ENCODE results near the gene PDE4B. TPM values are rescaled to one million over a fixed set of nuclear protein-coding genes. Genes with fewer than 3 reads are reported as not detected.

Gene PDE4B
- total RNA-seq, 2 donors from 2014 or later, result 18.1 to 55.4 TPM

GRCh38 chr1:66041654-66042053 is 249.0 kb downstream of the PDE4B start:
- no peak for DNase-seq (ENCODE audit: low spot score)
- Histone ChIP-seq H3K4me3 (no peak overlapping the region), H3K36me3 (no peaks in the 10 kb centered on the region), H3K9me3 (no peaks in the 10 kb centered on the region), H3K4me1 (replicated peaks) (no peaks in the 10 kb centered on the region), H3K27me3 (replicated peaks; ENCODE audit: insufficient read depth) (peaks cover 2% of the 10 kb centered on the region), H3K27ac (no peak overlapping the region)
- no peak for TF ChIP-seq POLR2A (IDR thresholded peaks at IDR 0.05)
- TF ChIP-seq CTCF (IDR thresholded peaks at IDR 0.05), result no peak
- TF ChIP-seq POLR2AphosphoS5 (IDR thresholded peaks at IDR 0.05), result no peak
- intact Hi-C loops (cut with DNase I), result no loop called here
- 83% methylated on average over 1 of the region's 1 CpG for WGBS

GRCh38 chr1:66043186-66043585 is 250.5 kb downstream of the PDE4B start:
- Histone ChIP-seq H3K4me1 (replicated peaks) (no peaks in the 10 kb centered on the region), H3K27ac (no peak overlapping the region), H3K36me3 (no peaks in the 10 kb centered on the region), H3K27me3 (replicated peaks; ENCODE audit: insufficient read depth) (peaks cover 2% of the 10 kb centered on the region), H3K4me3 (no peak overlapping the region), H3K9me3 (no peaks in the 10 kb centered on the region)
- intact Hi-C loops (cut with DNase I), result no loop called here
- no peak for DNase-seq (ENCODE audit: low spot score)
- TF ChIP-seq POLR2AphosphoS5 (IDR thresholded peaks at IDR 0.05), result no peak
- no peak for TF ChIP-seq POLR2A (IDR thresholded peaks at IDR 0.05)
- 79% methylated on average over 1 of the region's 1 CpG for WGBS

GRCh38 chr1:66044912-66045311 is 252.2 kb downstream of the PDE4B start:
- Histone ChIP-seq H3K4me1 (replicated peaks) (no peaks in the 10 kb centered on the region), H3K27me3 (replicated peaks; ENCODE audit: insufficient read depth) (peaks cover 2% of the 10 kb centered on the region), H3K9me3 (no peaks in the 10 kb centered on the region), H3K4me3 (no peak overlapping the region), H3K27ac (no peak overlapping the region), H3K36me3 (no peaks in the 10 kb centered on the region)
- no peak for DNase-seq (ENCODE audit: low spot score)
- TF ChIP-seq POLR2A (IDR thresholded peaks at IDR 0.05), result no peak
- TF ChIP-seq CTCF (IDR thresholded peaks at IDR 0.05), result no peak
- TF ChIP-seq POLR2AphosphoS5 (IDR thresholded peaks at IDR 0.05), result no peak
- intact Hi-C loops (cut with DNase I), result no loop called here
- WGBS, result 83% methylated on average over 1 of the region's 1 CpG

- Histone ChIP-seq H3K9me3 (no peaks in the 10 kb centered on the region), H3K4me3 (no peak overlapping the region), H3K27me3 (replicated peaks; ENCODE audit: insufficient read depth) (peaks cover 2% of the 10 kb centered on the region), H3K4me1 (replicated peaks) (no peaks in the 10 kb centered on the region), H3K27ac (no peak overlapping the region), H3K36me3 (no peaks in the 10 kb centered on the region)
- no peak for DNase-seq (ENCODE audit: low spot score)
- intact Hi-C loops (cut with DNase I), result no loop called here
- WGBS, result 79% methylated on average over 4 of the region's 4 CpGs
- TF ChIP-seq CTCF (IDR thresholded peaks at IDR 0.05) (no peak), POLR2AphosphoS5 (IDR thresholded peaks at IDR 0.05) (no peak), POLR2A (IDR thresholded peaks at IDR 0.05) (no peak)
Observed at GRCh38 chr1:66046415-66046814, 253.7 kb downstream of the PDE4B start.

GRCh38 chr1:66048011-66048410 is 255.3 kb downstream of the PDE4B start:
- WGBS, result 59% methylated on average over 2 of the region's 2 CpGs
- no peak for DNase-seq (ENCODE audit: low spot score)
- H3K9me3 ChIP-seq, result no peaks in the 10 kb centered on the region
- no peaks in the 10 kb centered on the region for H3K27me3 ChIP-seq (replicated peaks; ENCODE audit: insufficient read depth)
- no peaks in the 10 kb centered on the region for H3K36me3 ChIP-seq
- no peak overlapping the region for H3K27ac ChIP-seq
- intact Hi-C loops (cut with DNase I), result no loop called here
- TF ChIP-seq POLR2AphosphoS5 (IDR thresholded peaks at IDR 0.05), result no peak
- TF ChIP-seq CTCF (IDR thresholded peaks at IDR 0.05), result no peak
- TF ChIP-seq POLR2A (IDR thresholded peaks at IDR 0.05), result no peak
- no peak overlapping the region for H3K4me3 ChIP-seq
- no peaks in the 10 kb centered on the region for H3K4me1 ChIP-seq (replicated peaks)
